ENCODE results near the gene CEACAM5.

DNA sequence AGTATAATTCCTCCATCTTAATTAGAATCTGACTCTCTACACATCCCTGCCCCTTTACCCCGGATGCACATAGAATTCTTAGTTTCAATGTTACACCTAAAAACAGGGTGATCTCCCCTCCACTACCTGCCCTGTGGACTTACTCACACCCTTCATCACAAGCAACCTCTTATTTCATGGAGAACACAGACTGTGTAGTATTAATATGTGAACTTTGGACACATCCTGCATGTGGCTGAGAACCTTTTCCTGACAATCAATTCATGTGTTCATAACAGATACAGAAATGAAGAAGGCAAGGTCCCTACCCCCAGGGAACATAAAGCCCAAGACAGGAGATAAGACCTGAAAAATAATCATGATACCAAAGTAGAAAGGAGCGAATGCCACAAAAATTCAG is 58.7 kb downstream of the CEACAM5 start:
- TF ChIP-seq, protein P1, sequence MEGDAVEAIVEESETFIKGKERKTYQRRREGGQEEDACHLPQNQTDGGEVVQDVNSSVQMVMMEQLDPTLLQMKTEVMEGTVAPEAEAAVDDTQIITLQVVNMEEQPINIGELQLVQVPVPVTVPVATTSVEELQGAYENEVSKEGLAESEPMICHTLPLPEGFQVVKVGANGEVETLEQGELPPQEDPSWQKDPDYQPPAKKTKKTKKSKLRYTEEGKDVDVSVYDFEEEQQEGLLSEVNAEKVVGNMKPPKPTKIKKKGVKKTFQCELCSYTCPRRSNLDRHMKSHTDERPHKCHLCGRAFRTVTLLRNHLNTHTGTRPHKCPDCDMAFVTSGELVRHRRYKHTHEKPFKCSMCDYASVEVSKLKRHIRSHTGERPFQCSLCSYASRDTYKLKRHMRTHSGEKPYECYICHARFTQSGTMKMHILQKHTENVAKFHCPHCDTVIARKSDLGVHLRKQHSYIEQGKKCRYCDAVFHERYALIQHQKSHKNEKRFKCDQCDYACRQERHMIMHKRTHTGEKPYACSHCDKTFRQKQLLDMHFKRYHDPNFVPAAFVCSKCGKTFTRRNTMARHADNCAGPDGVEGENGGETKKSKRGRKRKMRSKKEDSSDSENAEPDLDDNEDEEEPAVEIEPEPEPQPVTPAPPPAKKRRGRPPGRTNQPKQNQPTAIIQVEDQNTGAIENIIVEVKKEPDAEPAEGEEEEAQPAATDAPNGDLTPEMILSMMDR (IDR thresholded peaks at IDR 0.05) = no peak
- no peak for TF ChIP-seq POLR2A (IDR thresholded peaks at IDR 0.05)
- no peak for TF ChIP-seq POLR2AphosphoS5 (IDR thresholded peaks at IDR 0.05)
